ENCODE measurements around the gene POLR3A. TPM values are rescaled to one million over a fixed set of nuclear protein-coding genes. Genes with fewer than 3 reads are reported as not detected.

POLR3A gene
- total RNA-seq, 2 experiments from 2014 or later = 6.7 to 6.9 TPM

DNA sequence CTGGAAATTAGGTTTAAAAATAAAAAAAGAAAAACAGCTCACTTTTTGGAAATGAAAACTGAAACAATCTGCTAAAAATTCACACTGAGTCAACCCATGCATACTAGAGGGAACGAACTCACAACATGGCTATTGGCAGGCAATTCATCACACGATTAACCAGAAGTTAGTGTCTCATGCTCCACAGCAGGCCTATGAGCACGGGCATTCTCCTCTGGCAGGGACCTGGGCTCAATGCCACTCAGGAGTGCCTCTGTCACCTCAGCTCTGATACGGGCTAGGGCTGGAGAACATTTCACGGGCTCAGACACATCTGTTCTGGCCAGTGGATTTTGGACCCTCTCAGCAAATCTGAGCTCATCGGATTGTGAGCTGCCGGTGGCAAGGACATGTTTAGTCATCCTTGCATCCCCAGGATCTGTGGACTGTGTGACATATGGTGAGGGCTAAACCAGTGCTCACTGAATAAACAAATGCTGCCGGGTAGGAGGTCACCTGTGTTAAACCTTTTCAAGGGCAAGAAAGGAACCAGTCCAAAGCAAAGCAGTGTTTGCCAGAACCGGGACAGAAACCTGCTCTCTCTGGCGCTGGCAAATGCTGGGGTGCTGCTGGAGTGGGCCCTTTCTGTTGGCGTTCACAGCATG lies 40.1 kb downstream of the POLR3A start:
- H3K27me3 Mint-ChIP-seq = no peaks in the 10 kb centered on the region
- ChIA-PET CTCF (no interaction called here), POLR2A (no interaction called here)
- H3K27ac ChIP-seq (ENCODE audit: low read depth in 1 of 2, low read length in 2 of 2) = no peak overlapping the region
- intact Hi-C loops (cut with DNase I, micrococcal nuclease) = no loop called here
- H3K4me1 Mint-ChIP-seq (ENCODE audit: low read depth) = no peaks in the 10 kb centered on the region
- H3K9me3 ChIP-seq (ENCODE audit: control insufficient read depth in 1 of 2, insufficient read depth in 1 of 2, low read length in 2 of 2) = no peaks in the 10 kb centered on the region
- no peak overlapping the region for H3K27ac Mint-ChIP-seq
- TF ChIP-seq, protein P1, sequence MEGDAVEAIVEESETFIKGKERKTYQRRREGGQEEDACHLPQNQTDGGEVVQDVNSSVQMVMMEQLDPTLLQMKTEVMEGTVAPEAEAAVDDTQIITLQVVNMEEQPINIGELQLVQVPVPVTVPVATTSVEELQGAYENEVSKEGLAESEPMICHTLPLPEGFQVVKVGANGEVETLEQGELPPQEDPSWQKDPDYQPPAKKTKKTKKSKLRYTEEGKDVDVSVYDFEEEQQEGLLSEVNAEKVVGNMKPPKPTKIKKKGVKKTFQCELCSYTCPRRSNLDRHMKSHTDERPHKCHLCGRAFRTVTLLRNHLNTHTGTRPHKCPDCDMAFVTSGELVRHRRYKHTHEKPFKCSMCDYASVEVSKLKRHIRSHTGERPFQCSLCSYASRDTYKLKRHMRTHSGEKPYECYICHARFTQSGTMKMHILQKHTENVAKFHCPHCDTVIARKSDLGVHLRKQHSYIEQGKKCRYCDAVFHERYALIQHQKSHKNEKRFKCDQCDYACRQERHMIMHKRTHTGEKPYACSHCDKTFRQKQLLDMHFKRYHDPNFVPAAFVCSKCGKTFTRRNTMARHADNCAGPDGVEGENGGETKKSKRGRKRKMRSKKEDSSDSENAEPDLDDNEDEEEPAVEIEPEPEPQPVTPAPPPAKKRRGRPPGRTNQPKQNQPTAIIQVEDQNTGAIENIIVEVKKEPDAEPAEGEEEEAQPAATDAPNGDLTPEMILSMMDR (IDR thresholded peaks at IDR 0.05) = no peak
- H3K4me3 ChIP-seq (ENCODE audit: low read length) = no peak overlapping the region
- DNase-seq (no peak), ATAC-seq (ENCODE audit: poor library complexity) (no peak)
- no peak overlapping the region for H3K4me3 Mint-ChIP-seq
- no peaks in the 10 kb centered on the region for H3K4me1 ChIP-seq (ENCODE audit: insufficient read depth, low read length)
- H3K36me3 ChIP-seq (ENCODE audit: insufficient read depth, low read length) = peaks cover 93% of the 10 kb centered on the region
- H3K36me3 Mint-ChIP-seq (ENCODE audit: low read depth) = peaks cover 99% of the 10 kb centered on the region
- H3K27me3 ChIP-seq (ENCODE audit: control insufficient read depth in 1 of 2, insufficient read depth in 2 of 2, low read length in 2 of 2) = no peaks in the 10 kb centered on the region
- no peaks in the 10 kb centered on the region for H3K9me3 Mint-ChIP-seq

DNA sequence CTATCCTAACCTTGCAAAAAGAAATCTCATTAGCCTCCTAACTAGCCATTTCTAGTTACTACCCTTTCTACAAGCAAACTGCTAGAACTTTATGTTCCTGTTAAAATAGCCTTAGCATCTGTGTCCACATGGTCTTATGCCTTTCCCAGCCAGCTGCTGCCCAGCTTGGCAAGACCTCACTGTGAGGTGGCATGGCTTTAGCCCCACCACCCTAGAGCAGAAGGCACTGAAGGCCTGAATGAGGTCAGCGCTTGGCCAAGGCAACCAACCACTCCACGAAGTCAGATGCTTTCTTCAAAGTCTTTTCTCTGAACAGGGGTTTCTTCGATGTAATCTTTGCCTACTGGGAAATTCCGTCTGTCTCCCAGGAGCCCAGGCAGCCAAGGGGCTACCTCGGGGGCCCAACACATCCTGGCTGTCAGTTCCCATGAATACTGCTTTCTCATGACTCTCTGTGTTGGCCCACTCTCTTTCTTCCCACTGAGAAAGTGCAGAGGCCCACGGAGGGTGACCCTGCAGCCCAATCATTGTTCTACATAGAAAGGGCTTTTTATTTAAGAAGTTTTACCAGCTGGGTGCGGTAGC lies 41.6 kb downstream of the POLR3A start:
- H3K4me3 Mint-ChIP-seq = no peak overlapping the region
- no peaks in the 10 kb centered on the region for H3K4me1 Mint-ChIP-seq (ENCODE audit: low read depth)
- ChIA-PET POLR2A (no interaction called here), CTCF (no interaction called here)
- no peak overlapping the region for H3K4me3 ChIP-seq (ENCODE audit: low read length)
- H3K27me3 Mint-ChIP-seq = no peaks in the 10 kb centered on the region
- ATAC-seq (ENCODE audit: poor library complexity) (no peak), DNase-seq (no peak)
- H3K9me3 ChIP-seq (ENCODE audit: control insufficient read depth in 1 of 2, insufficient read depth in 1 of 2, low read length in 2 of 2) = no peaks in the 10 kb centered on the region
- no peaks in the 10 kb centered on the region for H3K27me3 ChIP-seq (ENCODE audit: control insufficient read depth in 1 of 2, insufficient read depth in 2 of 2, low read length in 2 of 2)
- H3K4me1 ChIP-seq (ENCODE audit: insufficient read depth, low read length) = no peaks in the 10 kb centered on the region
- TF ChIP-seq, protein P1 (IDR thresholded peaks at IDR 0.05) = no peak
- H3K9me3 Mint-ChIP-seq = no peaks in the 10 kb centered on the region
- H3K27ac Mint-ChIP-seq = no peak overlapping the region
- no peak overlapping the region for H3K27ac ChIP-seq (ENCODE audit: low read depth in 1 of 2, low read length in 2 of 2)
- H3K36me3 Mint-ChIP-seq (ENCODE audit: low read depth) = peaks cover 99% of the 10 kb centered on the region
- intact Hi-C loops (cut with DNase I, micrococcal nuclease) = no loop called here
- peaks cover 93% of the 10 kb centered on the region for H3K36me3 ChIP-seq (ENCODE audit: insufficient read depth, low read length)

DNA sequence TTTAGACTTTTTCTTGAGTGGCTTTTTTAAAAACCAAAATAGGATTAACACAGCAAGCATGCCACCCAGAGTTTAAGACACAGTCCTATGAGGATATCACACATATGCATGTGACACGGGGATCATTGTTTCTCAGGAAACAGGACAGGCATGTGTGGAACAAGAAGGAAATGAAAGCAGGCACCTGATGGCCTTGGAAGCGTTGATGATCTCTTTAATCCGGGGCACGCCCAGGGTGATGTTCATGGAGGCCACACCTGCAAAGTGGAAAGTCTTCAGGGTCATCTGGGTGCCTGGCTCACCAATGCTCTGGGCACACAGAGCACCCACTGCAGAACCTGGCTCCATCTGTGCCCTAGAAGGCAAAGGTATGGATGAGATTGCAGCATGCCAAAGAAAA lies 44.3 kb downstream of the POLR3A start:
- H3K36me3 ChIP-seq (ENCODE audit: insufficient read depth, low read length) = peaks cover 89% of the 10 kb centered on the region
- peaks cover 97% of the 10 kb centered on the region for H3K36me3 Mint-ChIP-seq (ENCODE audit: low read depth)
- no peak overlapping the region for H3K4me3 ChIP-seq (ENCODE audit: low read length)
- TF ChIP-seq, protein P1 (IDR thresholded peaks at IDR 0.05) = no peak
- DNase-seq = no peak
- no peaks in the 10 kb centered on the region for H3K4me1 ChIP-seq (ENCODE audit: insufficient read depth, low read length)
- H3K27ac ChIP-seq (ENCODE audit: low read depth in 1 of 2, low read length in 2 of 2) = no peak overlapping the region
- intact Hi-C loops (cut with DNase I, micrococcal nuclease) = no loop called here
- H3K27me3 ChIP-seq (ENCODE audit: control insufficient read depth in 1 of 2, insufficient read depth in 2 of 2, low read length in 2 of 2) = no peaks in the 10 kb centered on the region
- H3K27me3 Mint-ChIP-seq = no peaks in the 10 kb centered on the region
- H3K9me3 Mint-ChIP-seq = no peaks in the 10 kb centered on the region
- H3K4me3 Mint-ChIP-seq = no peak overlapping the region
- H3K4me1 Mint-ChIP-seq (ENCODE audit: low read depth) = no peaks in the 10 kb centered on the region
- H3K27ac Mint-ChIP-seq = no peak overlapping the region
- no peaks in the 10 kb centered on the region for H3K9me3 ChIP-seq (ENCODE audit: control insufficient read depth in 1 of 2, insufficient read depth in 1 of 2, low read length in 2 of 2)
- POLR2A ChIA-PET = no interaction called here
- CTCF ChIA-PET = no interaction called here
- no peak for ATAC-seq (ENCODE audit: poor library complexity)

Measured in CD4-positive, alpha-beta T cell (primary cell).